CD4-positive, alpha-beta T cell treated with Interferon gamma for 1 hour (primary cell): ENCODE results near the gene GCK.

Source experiments
- DNase-seq: peaks from one replicate; pipeline ENCODE4 v3.0.0-alpha.2; 2020

The GCK gene

DNA sequence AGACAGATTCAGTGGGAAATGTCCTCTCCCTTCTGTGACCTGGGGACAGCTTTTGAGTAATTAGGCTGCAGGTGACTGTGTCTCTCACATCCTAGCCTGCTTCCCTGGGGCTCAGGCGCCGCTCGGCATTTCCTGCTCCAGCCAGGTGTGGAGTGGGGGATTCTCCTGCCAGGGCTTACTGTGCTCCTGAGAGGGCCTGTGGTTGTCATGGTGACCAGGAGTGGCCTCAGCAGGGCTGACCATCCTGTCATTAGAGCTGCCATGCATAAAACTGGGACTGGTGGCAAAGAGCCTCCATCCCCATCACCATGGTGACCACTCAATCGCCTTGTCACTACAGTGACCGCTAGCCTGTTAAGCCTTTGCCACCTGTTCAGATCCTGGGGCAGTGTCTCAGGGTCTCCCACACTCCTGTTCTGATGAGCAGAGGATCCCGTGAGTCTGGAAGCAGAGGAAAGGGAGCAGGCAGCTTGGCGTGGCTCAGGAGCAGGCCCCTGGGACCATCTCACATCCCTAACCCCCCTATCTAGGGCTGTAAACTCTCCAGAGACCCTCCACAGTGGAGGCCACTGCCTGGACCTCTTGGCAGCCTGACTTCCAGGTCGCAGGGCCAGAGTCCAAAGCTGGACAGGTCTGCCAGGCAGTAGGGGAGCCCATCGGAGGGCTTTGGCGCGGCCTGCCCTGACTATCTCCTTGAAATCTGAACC lies at the start of gene GCK:
GCK (minus strand) TSS at position 154 of the 707 bp plus-strand sequence. CDS start 486 bp downstream, outside the sequence.
- DNase-seq: no peak

DNA sequence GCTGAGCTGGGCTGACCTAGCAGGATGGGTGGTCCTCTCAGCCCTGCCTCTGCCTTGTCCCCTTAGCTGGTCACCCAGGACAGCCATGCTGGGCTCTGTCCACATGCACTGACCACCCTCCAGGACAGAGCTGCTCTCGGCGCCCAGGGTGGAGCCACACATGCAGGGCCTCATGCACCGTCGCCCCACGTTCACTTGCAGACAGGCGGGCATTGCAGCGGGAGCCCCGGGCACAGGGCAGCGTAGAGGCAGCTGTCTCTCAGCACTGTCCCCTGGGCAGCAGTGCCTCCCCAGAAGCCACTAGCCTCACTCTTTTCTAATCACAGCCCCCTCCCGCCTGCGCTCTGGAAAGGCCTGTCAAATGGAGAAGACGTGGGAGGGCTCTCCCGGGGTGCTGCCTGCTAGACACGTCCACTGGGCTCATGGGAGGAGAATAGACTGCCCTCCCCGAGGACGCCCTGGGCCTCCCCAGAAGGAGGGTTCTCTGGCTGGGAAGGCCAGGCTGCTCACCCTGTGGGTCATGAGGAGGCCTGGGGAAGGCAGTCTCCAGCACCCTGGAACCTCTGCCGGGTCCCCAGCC lies 49.0 kb upstream of the GCK start:
- no peak for DNase-seq

DNA sequence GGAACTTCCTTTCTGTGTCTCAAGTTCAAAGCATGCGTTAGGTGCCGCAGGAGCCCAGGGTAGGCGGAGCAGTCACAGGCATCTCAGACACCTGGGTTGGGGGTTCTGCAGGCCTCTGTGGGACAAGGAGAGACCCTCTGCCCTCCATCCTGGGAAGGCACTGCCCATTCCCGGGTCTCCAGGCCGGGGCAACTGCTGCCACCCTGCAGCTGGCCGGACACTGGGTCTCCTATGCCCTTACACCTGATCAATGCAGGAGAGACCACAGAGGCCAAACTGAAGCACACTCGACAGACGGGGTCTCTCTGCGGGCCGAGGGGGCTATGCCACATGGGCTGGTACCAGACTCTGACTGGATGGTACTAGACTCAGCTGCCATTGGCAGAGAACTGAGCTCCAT lies 48.5 kb upstream of the GCK start:
- no peak for DNase-seq

- no peak for DNase-seq
Measured at GRCh38 chr7:44236333-44236728, 47.1 kb upstream of the GCK start.

- no peak for DNase-seq
Measured at GRCh38 chr7:44235582-44236332, 46.5 kb upstream of the GCK start.

GRCh38 chr7:44235066-44235465 lies 45.8 kb upstream of the GCK start:
- no peak for DNase-seq

DNA sequence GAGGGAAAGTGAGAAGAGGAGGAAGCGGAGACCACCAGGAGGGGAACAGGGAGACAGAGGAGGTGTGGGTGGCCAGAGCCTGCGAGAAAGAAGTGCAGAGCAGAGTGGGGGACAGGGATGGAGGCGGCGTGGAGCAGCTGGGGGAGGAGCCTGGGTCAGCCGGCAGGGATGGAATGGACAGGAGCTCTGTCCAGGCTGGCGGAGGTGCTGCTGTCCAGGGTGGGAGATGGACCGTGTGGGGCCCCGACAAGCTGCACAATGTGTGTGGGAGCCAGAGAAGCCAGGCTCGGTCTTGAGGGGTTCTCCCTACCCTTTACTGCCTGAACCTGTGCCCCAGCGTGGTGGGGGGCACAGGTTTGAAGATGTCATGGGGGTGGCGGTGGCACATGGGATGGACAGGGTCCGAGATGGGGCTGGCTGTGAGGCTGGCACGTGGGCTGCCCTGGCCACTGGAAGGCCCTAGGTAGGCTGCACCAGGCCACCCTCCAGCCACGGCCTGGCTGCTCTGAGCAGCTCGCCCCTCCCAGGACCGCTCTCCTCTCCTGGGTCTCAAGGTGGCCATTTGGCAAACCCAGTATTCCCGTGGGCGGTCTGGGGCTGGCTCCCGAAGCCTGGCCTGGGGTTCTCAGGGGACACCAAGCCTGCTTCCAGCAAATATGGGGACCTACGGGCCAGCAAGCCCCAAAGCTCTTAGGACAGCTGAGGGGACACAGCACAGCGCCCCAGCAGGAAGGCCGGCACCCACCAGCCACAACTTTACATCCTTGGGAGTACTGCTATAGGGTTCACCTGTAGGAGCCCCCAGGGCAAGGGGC lies 43.9 kb upstream of the GCK start:
- DNase-seq: no peak

GRCh38 chr7:44232396-44232795 lies 43.2 kb upstream of the GCK start:
- DNase-seq: no peak

DNA sequence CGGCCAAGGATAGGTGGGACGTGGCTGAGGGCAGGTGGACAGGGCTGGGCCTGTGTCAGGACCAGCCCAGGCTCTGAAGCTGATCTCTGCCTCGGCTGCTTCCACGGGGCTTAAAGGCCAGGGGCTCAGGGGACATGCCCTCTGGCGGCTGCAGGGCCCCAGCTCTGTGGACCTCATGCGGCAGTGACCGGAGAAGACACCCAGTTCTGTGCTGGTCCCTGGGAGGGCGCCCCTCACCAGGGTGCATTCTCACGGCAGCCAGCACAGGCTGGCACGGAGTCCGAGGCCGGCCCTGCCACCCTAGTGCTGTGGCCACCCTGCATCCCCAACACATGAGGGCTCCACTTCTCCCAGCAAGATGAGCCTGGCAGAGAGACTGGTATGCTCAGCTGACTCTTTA lies 41.8 kb upstream of the GCK start:
- DNase-seq: no peak

- no peak for DNase-seq
Measured at GRCh38 chr7:44230286-44230685, 41.0 kb upstream of the GCK start.

DNA sequence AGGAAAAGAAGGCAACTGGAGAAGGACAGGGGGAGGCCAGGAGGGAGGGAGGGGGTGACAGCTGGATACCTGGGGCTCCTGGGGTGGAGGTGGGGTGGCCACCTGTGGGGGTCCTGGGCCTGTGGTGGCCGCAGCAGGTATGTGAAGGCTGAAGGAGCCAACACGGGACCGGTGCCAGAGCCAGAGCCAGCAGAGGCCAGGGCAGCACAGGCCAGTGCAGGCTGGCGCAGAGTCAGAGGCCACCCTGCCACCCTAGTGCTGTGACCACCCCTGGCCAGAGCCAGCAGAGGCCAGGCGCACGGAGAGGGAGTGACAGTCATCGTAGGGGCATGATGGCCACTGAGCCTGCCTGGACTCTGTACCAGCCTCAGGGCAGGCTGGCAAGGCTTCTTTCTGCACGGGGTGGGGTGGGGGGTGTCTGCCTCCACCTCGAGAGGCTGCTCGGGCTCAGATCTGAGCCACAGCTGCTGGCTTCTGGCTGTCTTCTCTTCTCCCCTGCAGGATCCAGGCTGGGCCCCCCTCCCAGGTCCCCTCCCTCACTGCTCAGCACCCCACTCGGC lies 40.4 kb upstream of the GCK start:
- no peak for DNase-seq

DNA sequence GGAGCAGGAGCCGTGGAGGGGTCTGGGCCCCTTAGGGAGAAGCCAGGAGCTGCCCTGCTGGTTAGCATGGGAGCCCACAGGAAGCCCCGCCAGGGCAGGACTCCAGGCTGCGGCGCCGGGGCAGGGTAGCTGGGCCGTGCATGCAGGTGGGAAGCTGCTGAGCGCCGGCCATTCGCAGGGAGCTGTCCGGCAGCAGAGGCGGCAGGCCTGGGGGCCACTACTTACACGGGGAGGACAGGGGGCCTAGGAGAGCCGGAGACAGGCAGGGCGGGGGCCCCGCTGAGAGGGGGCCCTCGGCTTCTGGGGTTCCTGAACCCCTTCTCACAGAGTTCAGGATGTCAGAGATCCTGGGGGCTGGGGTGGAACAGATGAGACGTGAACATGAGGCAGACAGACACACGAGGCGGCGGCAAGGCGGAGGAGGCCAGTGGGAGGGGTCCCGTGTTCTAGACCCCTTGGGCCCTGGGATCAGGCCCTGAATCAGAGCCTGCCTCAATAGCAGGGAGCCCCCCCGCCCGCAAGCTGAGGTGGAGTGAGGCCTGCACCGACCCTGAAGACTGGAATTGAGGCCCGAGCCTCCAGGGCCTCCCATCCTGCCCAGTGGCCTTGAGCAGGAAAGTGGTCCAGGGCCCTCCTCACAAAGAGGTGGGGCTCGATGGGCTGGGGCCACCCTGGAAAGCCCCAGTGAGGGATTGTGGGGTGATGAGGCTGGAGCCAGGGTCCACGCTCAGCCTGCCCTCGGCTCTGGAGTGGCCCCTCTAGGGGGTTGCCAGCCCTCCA lies 39.5 kb upstream of the GCK start:
- no peak for DNase-seq

DNA sequence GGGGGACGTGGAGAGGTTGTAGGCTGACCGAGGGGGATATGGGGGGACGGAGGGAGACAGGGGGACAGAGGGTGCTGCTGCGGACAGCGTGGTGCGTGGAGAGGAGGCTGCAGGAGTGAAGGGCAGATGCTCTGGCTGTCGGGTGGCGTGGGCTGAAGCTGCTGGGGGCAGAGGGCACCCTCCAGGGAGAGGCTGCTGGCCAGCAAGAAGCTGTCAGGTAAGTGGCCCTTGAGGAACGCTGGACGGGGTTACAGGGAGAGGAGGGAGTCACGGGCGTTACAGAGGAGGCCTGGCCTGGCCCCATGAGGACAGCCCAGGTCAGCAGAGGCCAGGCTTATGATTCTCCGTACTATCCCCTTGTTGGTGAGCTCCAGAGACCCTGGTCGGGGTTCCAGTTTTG lies 38.7 kb upstream of the GCK start:
- no peak for DNase-seq

DNA sequence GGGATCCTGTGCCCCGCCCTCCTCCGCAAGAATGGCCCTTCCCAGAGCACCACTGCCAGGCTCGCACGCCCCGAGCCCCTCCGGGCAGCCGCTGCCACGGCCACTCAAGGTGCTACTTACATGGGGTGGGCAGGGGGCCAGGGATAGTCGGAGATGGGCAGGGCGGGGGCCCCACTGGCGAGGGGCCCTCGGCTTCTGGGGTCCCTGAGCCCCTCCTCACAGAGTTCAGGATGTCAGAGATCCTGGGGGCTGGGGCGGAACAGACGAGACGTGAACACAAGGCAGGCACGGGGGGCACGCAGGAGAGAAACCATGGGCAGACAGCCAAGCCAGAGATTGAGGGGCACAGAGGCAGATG lies 37.1 kb upstream of the GCK start:
- DNase-seq: no peak

DNA sequence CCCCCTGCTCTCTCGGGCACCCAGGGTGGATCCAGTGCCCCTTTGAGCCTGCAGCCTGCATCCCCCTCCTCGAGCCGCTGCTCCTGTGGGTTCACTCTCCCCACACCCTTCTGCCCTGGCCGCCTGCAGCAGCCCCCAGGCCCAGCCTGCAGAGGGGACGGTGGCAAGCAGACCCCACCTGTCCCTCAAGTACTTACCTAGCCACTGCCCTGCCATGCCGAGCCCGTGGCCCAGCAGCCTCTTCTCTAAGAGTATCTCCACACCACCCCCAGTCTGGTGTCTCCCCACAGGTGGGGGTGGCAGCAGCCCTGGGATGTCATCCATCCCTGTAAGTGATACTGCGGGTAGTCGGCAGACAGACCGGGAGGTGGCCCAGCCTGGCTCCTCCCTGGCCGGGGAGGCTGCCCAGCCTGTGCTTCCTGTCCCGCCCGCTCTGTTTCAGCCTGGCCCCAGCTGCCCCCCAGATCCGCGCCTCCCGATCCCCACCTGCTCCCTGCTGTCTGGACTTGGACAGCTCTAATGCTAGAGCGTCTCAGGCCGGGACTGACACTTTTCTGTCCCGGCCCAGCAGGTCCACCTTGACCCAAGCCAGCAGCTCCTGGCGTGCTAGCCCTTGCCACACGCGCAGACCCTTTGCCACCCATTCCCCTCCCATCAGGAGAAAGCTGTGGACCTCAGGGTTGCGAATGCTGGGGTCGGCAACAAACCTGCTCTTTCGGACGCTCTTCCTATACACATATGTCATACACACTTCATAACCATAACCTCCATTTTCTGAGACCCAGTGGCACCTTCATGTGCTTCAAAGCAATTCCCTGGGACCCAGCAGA lies 36.5 kb upstream of the GCK start:
- no peak for DNase-seq

- DNase-seq: no peak
Measured at GRCh38 chr7:44224974-44225565, 35.8 kb upstream of the GCK start.

DNA sequence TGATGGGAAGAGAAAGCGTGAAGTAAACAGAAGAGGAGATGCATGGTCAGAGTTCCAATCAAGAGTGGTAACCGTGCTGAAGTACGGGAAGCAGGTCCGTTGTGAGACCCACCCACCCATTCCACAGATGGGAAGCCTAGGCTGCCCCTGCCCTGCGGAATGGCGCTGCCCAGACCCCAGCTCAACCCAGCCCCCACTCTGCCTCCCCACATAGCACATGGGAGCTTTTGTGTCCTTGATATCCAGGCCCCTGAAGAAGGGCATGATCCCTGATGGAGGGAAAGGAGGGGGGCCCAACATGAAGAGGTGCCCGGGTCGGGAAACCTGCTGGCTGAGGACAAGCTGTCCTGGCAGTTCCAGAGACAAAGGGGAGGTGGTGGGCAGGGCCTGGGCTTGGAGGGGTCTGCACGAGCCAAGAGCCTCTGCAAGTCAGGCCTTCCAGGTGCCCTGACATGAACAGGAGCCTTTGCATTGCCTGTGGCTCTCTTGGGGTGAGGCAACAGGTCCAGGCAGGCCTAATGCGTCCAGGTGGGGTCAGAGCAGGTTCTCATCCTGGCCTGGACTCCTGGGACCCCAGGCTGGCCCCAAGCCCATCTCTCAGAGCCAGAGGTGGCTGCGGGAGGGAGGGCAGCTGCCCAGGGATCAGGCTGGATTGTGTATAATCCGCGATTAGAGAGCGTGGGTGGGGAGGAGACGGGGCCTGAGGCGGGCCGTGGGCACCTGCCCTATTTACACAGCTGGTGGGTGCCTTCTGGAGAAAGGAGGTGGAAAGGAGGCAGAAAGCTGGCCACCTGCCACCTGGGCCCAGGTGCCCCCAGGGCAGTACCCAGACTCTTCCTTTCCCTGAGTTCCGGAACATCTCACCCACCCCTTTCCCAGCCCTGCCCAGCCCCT lies 35.1 kb upstream of the GCK start:
- DNase-seq: no peak

DNA sequence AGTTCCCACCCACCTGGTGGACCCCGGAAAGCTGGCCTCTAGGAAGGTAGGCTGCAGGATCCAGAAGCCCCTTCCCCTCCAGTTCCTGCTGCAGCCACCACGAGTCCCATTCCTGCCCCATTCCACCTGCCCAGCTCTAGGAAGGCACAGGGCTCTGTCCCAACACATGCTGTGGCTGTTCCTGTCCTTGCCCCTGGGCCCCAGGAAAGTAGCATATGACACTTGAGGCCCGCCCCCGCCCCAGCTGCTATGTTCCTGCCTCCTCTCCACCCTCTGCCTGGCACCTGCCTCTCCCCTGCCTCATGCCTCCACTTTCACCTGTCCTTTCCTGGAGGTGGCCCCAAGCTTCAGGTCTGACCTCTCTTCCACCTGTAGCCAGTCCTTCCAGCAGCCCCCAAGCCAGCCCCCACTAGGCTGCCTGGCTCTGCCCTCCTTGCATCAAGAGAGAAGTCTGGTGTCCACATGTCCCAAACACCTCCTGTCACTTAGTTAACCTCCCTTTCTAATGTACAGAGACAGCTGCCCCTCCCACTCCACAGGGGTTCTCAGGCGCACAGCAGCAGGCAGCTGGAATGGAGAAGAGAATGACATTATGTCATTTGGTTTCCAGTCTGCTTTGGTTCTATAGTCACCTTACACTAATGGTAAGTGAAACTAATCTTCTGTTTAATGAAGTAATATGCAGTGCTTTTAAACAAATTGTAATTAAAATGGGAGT lies 34.3 kb upstream of the GCK start:
- DNase-seq: no peak

- DNase-seq: no peak
Measured at GRCh38 chr7:44222776-44223261, 33.6 kb upstream of the GCK start.
